ENCODE data around the gene AGR2.

DNA sequence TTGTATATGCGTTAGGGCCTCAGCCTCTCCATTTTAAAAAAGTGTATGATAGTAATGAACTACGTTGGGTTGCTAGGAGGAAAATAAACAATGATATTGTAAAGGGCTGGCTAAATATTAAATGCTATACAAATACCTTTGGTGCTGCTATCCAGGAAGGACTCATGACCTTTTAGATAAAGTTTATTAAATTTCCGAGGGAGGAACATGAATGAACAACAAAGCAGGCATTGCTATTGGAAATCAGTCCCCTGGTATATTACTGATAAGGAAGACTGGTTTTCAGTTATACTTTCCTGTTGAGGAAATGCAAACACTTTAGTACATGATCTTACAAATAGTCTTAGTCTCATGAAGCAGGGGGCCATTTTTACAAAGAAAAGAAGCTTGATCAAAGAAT is 17.2 kb upstream of the AGR2 start:
- TF ChIP-seq, protein P1, sequence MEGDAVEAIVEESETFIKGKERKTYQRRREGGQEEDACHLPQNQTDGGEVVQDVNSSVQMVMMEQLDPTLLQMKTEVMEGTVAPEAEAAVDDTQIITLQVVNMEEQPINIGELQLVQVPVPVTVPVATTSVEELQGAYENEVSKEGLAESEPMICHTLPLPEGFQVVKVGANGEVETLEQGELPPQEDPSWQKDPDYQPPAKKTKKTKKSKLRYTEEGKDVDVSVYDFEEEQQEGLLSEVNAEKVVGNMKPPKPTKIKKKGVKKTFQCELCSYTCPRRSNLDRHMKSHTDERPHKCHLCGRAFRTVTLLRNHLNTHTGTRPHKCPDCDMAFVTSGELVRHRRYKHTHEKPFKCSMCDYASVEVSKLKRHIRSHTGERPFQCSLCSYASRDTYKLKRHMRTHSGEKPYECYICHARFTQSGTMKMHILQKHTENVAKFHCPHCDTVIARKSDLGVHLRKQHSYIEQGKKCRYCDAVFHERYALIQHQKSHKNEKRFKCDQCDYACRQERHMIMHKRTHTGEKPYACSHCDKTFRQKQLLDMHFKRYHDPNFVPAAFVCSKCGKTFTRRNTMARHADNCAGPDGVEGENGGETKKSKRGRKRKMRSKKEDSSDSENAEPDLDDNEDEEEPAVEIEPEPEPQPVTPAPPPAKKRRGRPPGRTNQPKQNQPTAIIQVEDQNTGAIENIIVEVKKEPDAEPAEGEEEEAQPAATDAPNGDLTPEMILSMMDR (IDR thresholded peaks at IDR 0.05), result no peak
- no peak for TF ChIP-seq EP300 (IDR thresholded peaks at IDR 0.05)
- TF ChIP-seq POLR2A (IDR thresholded peaks at IDR 0.05), result no peak

Data from tibial nerve (tissue), 4 donors.